ENCODE results near the gene CATSPER2.
"Not testable (repeated sequence)": the region's sequence is repeated elsewhere in the genome, so short reads cannot be mapped to it uniquely, and the experiment has no call there.

The CATSPER2 gene

GRCh38 chr15:43663333-43663732 is 14.7 kb upstream of the CATSPER2 start:
- not testable (repeated sequence) for ATAC-seq (ENCODE audit: insufficient read depth, low read depth); H3K4me2 ChIP-seq (ENCODE audit: insufficient read depth, low read length); H3K36me3 ChIP-seq (ENCODE audit: insufficient read depth, low read length)

GRCh38 chr15:43662293-43662692 is 13.6 kb upstream of the CATSPER2 start:
- not testable (repeated sequence) for ATAC-seq (ENCODE audit: insufficient read depth, low read depth); H3K4me2 ChIP-seq (ENCODE audit: insufficient read depth, low read length); H3K27me3 ChIP-seq (ENCODE audit: insufficient read depth, low read length, poor library complexity); H3K9me3 ChIP-seq (ENCODE audit: insufficient read depth, low read length, severe bottlenecking); H3K27ac ChIP-seq (ENCODE audit: low read length); H3K79me2 ChIP-seq (ENCODE audit: insufficient read depth, low read length); H3K9ac ChIP-seq (ENCODE audit: low read depth, low read length); DNase-seq; H4K20me1 ChIP-seq (ENCODE audit: insufficient read depth, low read length); H3K4me3 ChIP-seq (ENCODE audit: low read depth in 1 of 2, low read length in 2 of 2); H2AFZ ChIP-seq (ENCODE audit: low read depth, low read length); H3K36me3 ChIP-seq (ENCODE audit: insufficient read depth, low read length); H3K4me1 ChIP-seq (ENCODE audit: insufficient read depth, low read length)

More at GRCh38 chr15:43663333-43663732, 14.7 kb upstream of the CATSPER2 start:
- not testable (repeated sequence) for H3K4me1 ChIP-seq (ENCODE audit: insufficient read depth, low read length); H2AFZ ChIP-seq (ENCODE audit: low read depth, low read length); H3K27ac ChIP-seq (ENCODE audit: low read length); H3K9me3 ChIP-seq (ENCODE audit: insufficient read depth, low read length, severe bottlenecking); H3K27me3 ChIP-seq (ENCODE audit: insufficient read depth, low read length, poor library complexity); H3K79me2 ChIP-seq (ENCODE audit: insufficient read depth, low read length); H4K20me1 ChIP-seq (ENCODE audit: insufficient read depth, low read length); DNase-seq; H3K9ac ChIP-seq (ENCODE audit: low read depth, low read length); H3K4me3 ChIP-seq (ENCODE audit: low read depth in 1 of 2, low read length in 2 of 2)

- not testable (repeated sequence) for H3K27ac ChIP-seq (ENCODE audit: low read length); H3K4me1 ChIP-seq (ENCODE audit: insufficient read depth, low read length); H3K9me3 ChIP-seq (ENCODE audit: insufficient read depth, low read length, severe bottlenecking); H3K9ac ChIP-seq (ENCODE audit: low read depth, low read length); H3K79me2 ChIP-seq (ENCODE audit: insufficient read depth, low read length); H4K20me1 ChIP-seq (ENCODE audit: insufficient read depth, low read length); H3K4me3 ChIP-seq (ENCODE audit: low read depth in 1 of 2, low read length in 2 of 2); H2AFZ ChIP-seq (ENCODE audit: low read depth, low read length); H3K27me3 ChIP-seq (ENCODE audit: insufficient read depth, low read length, poor library complexity); DNase-seq; H3K4me2 ChIP-seq (ENCODE audit: insufficient read depth, low read length); ATAC-seq (ENCODE audit: insufficient read depth, low read depth); H3K36me3 ChIP-seq (ENCODE audit: insufficient read depth, low read length)
Measured at GRCh38 chr15:43659727-43660126, 11.1 kb upstream of the CATSPER2 start.

GRCh38 chr15:43649430-43649926 is 834 bp upstream of the CATSPER2 start:
- H3K4me3 ChIP-seq (ENCODE audit: low read depth in 1 of 2, low read length in 2 of 2); H3K27ac ChIP-seq (ENCODE audit: low read length); H3K36me3 ChIP-seq (ENCODE audit: insufficient read depth, low read length); H3K4me2 ChIP-seq (ENCODE audit: insufficient read depth, low read length); H3K27me3 ChIP-seq (ENCODE audit: insufficient read depth, low read length, poor library complexity); H4K20me1 ChIP-seq (ENCODE audit: insufficient read depth, low read length); H3K79me2 ChIP-seq (ENCODE audit: insufficient read depth, low read length); H3K9ac ChIP-seq (ENCODE audit: low read depth, low read length); ATAC-seq (ENCODE audit: insufficient read depth, low read depth); H2AFZ ChIP-seq (ENCODE audit: low read depth, low read length); DNase-seq; H3K9me3 ChIP-seq (ENCODE audit: insufficient read depth, low read length, severe bottlenecking); H3K4me1 ChIP-seq (ENCODE audit: insufficient read depth, low read length): not testable (repeated sequence)

GRCh38 chr15:43638464-43639204 is 10.0 kb downstream of the CATSPER2 start:
- ATAC-seq (ENCODE audit: insufficient read depth, low read depth); H3K27me3 ChIP-seq (ENCODE audit: insufficient read depth, low read length, poor library complexity); H3K4me1 ChIP-seq (ENCODE audit: insufficient read depth, low read length); DNase-seq; H2AFZ ChIP-seq (ENCODE audit: low read depth, low read length); H3K9ac ChIP-seq (ENCODE audit: low read depth, low read length); H3K79me2 ChIP-seq (ENCODE audit: insufficient read depth, low read length); H4K20me1 ChIP-seq (ENCODE audit: insufficient read depth, low read length); H3K4me3 ChIP-seq (ENCODE audit: low read depth in 1 of 2, low read length in 2 of 2); H3K27ac ChIP-seq (ENCODE audit: low read length); H3K36me3 ChIP-seq (ENCODE audit: insufficient read depth, low read length); H3K4me2 ChIP-seq (ENCODE audit: insufficient read depth, low read length); H3K9me3 ChIP-seq (ENCODE audit: insufficient read depth, low read length, severe bottlenecking): not testable (repeated sequence)

- not testable (repeated sequence) for H3K9ac ChIP-seq (ENCODE audit: low read depth, low read length); H3K4me2 ChIP-seq (ENCODE audit: insufficient read depth, low read length); H3K27me3 ChIP-seq (ENCODE audit: insufficient read depth, low read length, poor library complexity); H3K4me3 ChIP-seq (ENCODE audit: low read depth in 1 of 2, low read length in 2 of 2); H4K20me1 ChIP-seq (ENCODE audit: insufficient read depth, low read length); H3K9me3 ChIP-seq (ENCODE audit: insufficient read depth, low read length, severe bottlenecking); H3K79me2 ChIP-seq (ENCODE audit: insufficient read depth, low read length); ATAC-seq (ENCODE audit: insufficient read depth, low read depth); DNase-seq; H2AFZ ChIP-seq (ENCODE audit: low read depth, low read length); H3K27ac ChIP-seq (ENCODE audit: low read length); H3K36me3 ChIP-seq (ENCODE audit: insufficient read depth, low read length); H3K4me1 ChIP-seq (ENCODE audit: insufficient read depth, low read length)
Measured at GRCh38 chr15:43626937-43627336, 21.7 kb downstream of the CATSPER2 start.

Measured in DND-41 (cell line).